ENCODE results near the gene NLGN3.

The NLGN3 gene

DNA sequence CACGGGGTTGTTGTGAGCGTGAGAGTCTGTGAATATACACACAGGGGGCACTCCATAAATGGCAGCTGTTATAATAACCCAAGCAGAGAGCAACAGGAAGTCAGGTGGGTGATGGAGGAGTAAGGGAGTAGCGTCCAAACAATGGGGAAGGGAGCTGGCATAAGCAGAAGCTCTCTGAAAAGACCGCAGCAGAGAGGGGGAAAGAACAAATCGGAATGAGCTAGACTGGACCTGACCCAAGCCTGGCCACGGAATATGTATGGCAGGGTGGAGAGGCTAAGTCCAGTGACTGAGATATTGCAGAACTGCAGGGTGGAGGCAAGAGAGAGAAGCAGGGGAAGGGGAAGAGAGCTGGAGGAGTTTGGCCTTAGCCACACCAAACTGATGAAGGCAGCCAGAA, 71.8 kb downstream of the NLGN3 start:
- peak; percentile 38 for DNase-seq

DNA sequence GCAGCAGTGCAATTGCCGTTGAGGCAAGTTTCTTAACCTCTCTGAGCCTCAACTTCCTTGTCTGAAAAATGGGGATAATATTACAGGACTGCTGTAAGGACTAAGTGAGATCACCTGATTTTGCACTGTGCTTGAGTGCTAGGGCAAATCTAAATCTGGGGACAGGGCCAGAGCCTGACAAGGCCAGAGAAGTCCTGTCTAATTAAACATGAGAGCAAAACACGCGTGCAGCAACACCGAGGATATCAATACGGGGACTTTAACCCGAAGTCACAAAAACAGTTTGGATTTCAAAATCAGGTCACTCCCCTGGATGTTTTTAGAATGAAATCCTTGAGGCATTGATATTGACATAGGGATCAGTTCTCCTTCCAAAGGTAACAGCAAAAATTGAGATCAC, 72.7 kb downstream of the NLGN3 start:
- DNase-seq: no peak

All from NCI-H2227 treated with DMSO at 0.1 percent for 48 hours (cell line).